HEK293 (cell line): ENCODE data around the gene LAG3.

Experiments
- CTCF ChIA-PET: fragments of 350-600 bp; formaldehyde crosslinking; extraction: SDS; loops from one replicate; lab custom pipeline; 2021; ENCODE audit warnings: antibody characterized with exemption; lab: Yijun Ruan, JAX
- POLR2A ChIA-PET: fragments of 300-600 bp; formaldehyde crosslinking; extraction: SDS; loops from one replicate; lab custom pipeline; 2020; ENCODE audit warnings: antibody characterized with exemption, inconsistent platforms; lab: Yijun Ruan, JAX
- H3K27ac ChIP-seq: fragments of 200-500 bp; sonication (Bioruptor generic); 2 replicates; pipeline ENCODE4 v1.5.1; 2014; ENCODE audit warnings: low read depth, low read length, control low read depth, inconsistent platforms; ENCODE audit errors: extremely low read depth
- H3K36me3 ChIP-seq, 2 experiments: fragments of 200-500 bp in 1 of 2; sonication (Bioruptor generic) in 1 of 2; 1 replicate in 1 of 2; 2 replicates in 1 of 2; pipeline ENCODE4 v1.5.1; 2014 to 2017; ENCODE audit warnings: inconsistent platforms in 2 of 2, low read length in 2 of 2; ENCODE audit not compliant: control insufficient read depth in 2 of 2, insufficient read depth in 1 of 2
- H3K4me1 ChIP-seq: fragments of 200-500 bp; sonication (Bioruptor generic); 2 replicates; pipeline ENCODE4 v1.5.1; 2014; ENCODE audit warnings: mild to moderate bottlenecking, low read length, inconsistent platforms; ENCODE audit not compliant: control insufficient read depth, insufficient read depth
- H3K4me3 ChIP-seq: 2 replicates; pipeline ENCODE4 v1.5.1; 2011; ENCODE audit warnings: low read depth, mild to moderate bottlenecking, control low read depth, low read length, moderate library complexity
- H3K9me3 ChIP-seq: fragments of 200-500 bp; sonication (Bioruptor generic); 2 replicates; pipeline ENCODE4 v1.5.1; 2014; ENCODE audit warnings: low read depth, low read length, inconsistent platforms; ENCODE audit not compliant: control insufficient read depth, insufficient read depth
- EGR2 ChIP-seq: fragments of 450-650 bp; formaldehyde crosslinking; IDR thresholded peaks from 2 replicates; pipeline ENCODE4 v1.5.1; 2016; ENCODE audit warnings: low read depth, missing biosample characterization, missing genetic modification characterization
- REPIN1 ChIP-seq: fragments of 450-650 bp; formaldehyde crosslinking; IDR thresholded peaks from 2 replicates; pipeline ENCODE4 v1.5.1; 2017; ENCODE audit warnings: missing biosample characterization, missing genetic modification characterization, low read depth
- SCRT2 ChIP-seq: fragments of 450-650 bp; formaldehyde crosslinking; IDR thresholded peaks from 2 replicates; pipeline ENCODE4 v1.5.1; 2016; ENCODE audit warnings: missing biosample characterization, missing genetic modification characterization
- SP2 ChIP-seq: fragments of 450-650 bp; formaldehyde crosslinking; IDR thresholded peaks from 2 replicates; pipeline ENCODE4 v1.5.1; 2016; ENCODE audit warnings: missing biosample characterization, missing genetic modification characterization
- YY1 ChIP-seq: fragments of 450-650 bp; formaldehyde crosslinking; IDR thresholded peaks from 2 replicates; pipeline ENCODE4 v1.5.1; 2018; ENCODE audit warnings: missing biosample characterization, missing genetic modification characterization
- ZFHX2 ChIP-seq: fragments of 450-650 bp; formaldehyde crosslinking; conservative IDR thresholded peaks from 2 replicates; pipeline ENCODE4 v1.5.1; 2016; ENCODE audit warnings: missing biosample characterization, missing genetic modification characterization
- ZFP41 ChIP-seq: fragments of 450-650 bp; formaldehyde crosslinking; IDR thresholded peaks from 2 replicates; pipeline ENCODE4 v1.5.1; 2016; ENCODE audit warnings: missing biosample characterization, missing genetic modification characterization, borderline replicate concordance
- ZNF121 ChIP-seq: fragments of 450-650 bp; formaldehyde crosslinking; IDR thresholded peaks from 2 replicates; pipeline ENCODE4 v1.5.1; 2016; ENCODE audit warnings: missing biosample characterization, missing genetic modification characterization
- ZNF19 ChIP-seq: fragments of 450-650 bp; formaldehyde crosslinking; IDR thresholded peaks from 2 replicates; pipeline ENCODE4; 2016; ENCODE audit warnings: missing biosample characterization, missing genetic modification characterization, low read depth
- ZNF24 ChIP-seq: fragments of 450-650 bp; formaldehyde crosslinking; IDR thresholded peaks from 2 replicates; pipeline ENCODE4 v1.5.1; 2016; ENCODE audit warnings: missing biosample characterization, missing genetic modification characterization
- ZNF248 ChIP-seq: fragments of 450-650 bp; formaldehyde crosslinking; IDR thresholded peaks from 2 replicates; pipeline ENCODE4 v1.5.1; 2017; ENCODE audit warnings: missing biosample characterization, missing genetic modification characterization
- ZNF266 ChIP-seq: fragments of 450-650 bp; formaldehyde crosslinking; IDR thresholded peaks from 2 replicates; pipeline ENCODE4 v1.5.1; 2016; ENCODE audit warnings: missing biosample characterization, missing genetic modification characterization, low read depth
- ZNF354C ChIP-seq: fragments of 450-650 bp; formaldehyde crosslinking; IDR thresholded peaks from 2 replicates; pipeline ENCODE4 v1.5.1; 2016; ENCODE audit warnings: missing biosample characterization, missing genetic modification characterization, low read depth, borderline replicate concordance
- ZNF366 ChIP-seq: fragments of 450-650 bp; formaldehyde crosslinking; conservative IDR thresholded peaks from 2 replicates; pipeline ENCODE4 v1.5.1; 2016; ENCODE audit warnings: missing biosample characterization, missing genetic modification characterization
- ZNF416 ChIP-seq: fragments of 450-650 bp; formaldehyde crosslinking; IDR thresholded peaks from 2 replicates; pipeline ENCODE4 v1.5.1; 2016; ENCODE audit warnings: missing biosample characterization, missing genetic modification characterization
- ZNF677 ChIP-seq: fragments of 450-650 bp; IDR thresholded peaks from 2 replicates; pipeline ENCODE4 v1.5.0; 2018; ENCODE audit warnings: missing biosample characterization, mild to moderate bottlenecking, missing genetic modification characterization, moderate library complexity
- ZNF707 ChIP-seq: fragments of 450-650 bp; formaldehyde crosslinking; IDR thresholded peaks from 2 replicates; pipeline ENCODE4 v1.5.1; 2016; ENCODE audit warnings: missing biosample characterization, missing genetic modification characterization
- TF ChIP-seq, protein P1 (sequence below): fragments of 450-650 bp; formaldehyde crosslinking; IDR thresholded peaks from 2 replicates; pipeline ENCODE4 v1.5.1; 2016; ENCODE audit warnings: missing biosample characterization, missing genetic modification characterization
- TF ChIP-seq, protein P2 (sequence below): fragments of 450-650 bp; formaldehyde crosslinking; conservative IDR thresholded peaks from 2 replicates; pipeline ENCODE4 v1.5.1; 2016; ENCODE audit warnings: low read depth, missing biosample characterization, missing genetic modification characterization
- TF ChIP-seq, protein P3 (sequence below): fragments of 450-650 bp; formaldehyde crosslinking; IDR thresholded peaks from 2 replicates; pipeline ENCODE4 v1.5.1; 2016; ENCODE audit warnings: missing biosample characterization, missing genetic modification characterization
- TF ChIP-seq, protein P4 (sequence below): fragments of 450-650 bp; formaldehyde crosslinking; IDR thresholded peaks from 2 replicates; pipeline ENCODE4 v1.5.1; 2016; ENCODE audit warnings: missing biosample characterization, missing genetic modification characterization
- TF ChIP-seq, protein P5 (sequence below): fragments of 450-650 bp; formaldehyde crosslinking; IDR thresholded peaks from 2 replicates; pipeline ENCODE4 v1.5.0; 2017; ENCODE audit warnings: missing biosample characterization, missing genetic modification characterization, borderline replicate concordance
- TF ChIP-seq, protein P6 (sequence below): fragments of 450-650 bp; formaldehyde crosslinking; IDR thresholded peaks from 2 replicates; pipeline ENCODE4 v1.5.1; 2017; ENCODE audit warnings: missing biosample characterization, missing genetic modification characterization

LAG3 gene

DNA sequence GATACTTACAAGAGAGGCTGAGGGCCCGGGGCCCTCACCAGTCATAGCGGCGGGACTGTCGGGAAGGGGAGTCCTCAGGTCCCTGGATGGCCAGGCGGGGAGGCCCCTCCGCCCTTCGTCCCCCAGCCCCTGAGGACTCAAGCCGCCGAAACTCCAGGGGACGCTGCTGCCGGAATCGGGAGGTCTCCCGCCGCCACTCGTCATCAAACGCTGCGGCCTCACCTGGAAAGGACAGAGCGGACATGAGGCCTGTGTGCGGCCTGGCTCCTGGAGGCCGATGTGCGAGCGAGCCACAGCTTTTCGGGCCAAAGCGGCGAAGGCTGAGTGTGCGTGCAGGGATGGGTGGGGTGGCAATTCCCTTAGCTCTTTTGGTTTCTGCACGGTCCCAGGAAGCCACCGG, 23.6 kb upstream of the LAG3 start:
- H3K27ac ChIP-seq, result no peak overlapping the region
- peaks cover 39 to 66% of the 10 kb centered on the region in 2 experiments for H3K36me3 ChIP-seq
- TF ChIP-seq ZNF354C (tag by site-specific recombination), result no peak
- TF ChIP-seq, protein P1, sequence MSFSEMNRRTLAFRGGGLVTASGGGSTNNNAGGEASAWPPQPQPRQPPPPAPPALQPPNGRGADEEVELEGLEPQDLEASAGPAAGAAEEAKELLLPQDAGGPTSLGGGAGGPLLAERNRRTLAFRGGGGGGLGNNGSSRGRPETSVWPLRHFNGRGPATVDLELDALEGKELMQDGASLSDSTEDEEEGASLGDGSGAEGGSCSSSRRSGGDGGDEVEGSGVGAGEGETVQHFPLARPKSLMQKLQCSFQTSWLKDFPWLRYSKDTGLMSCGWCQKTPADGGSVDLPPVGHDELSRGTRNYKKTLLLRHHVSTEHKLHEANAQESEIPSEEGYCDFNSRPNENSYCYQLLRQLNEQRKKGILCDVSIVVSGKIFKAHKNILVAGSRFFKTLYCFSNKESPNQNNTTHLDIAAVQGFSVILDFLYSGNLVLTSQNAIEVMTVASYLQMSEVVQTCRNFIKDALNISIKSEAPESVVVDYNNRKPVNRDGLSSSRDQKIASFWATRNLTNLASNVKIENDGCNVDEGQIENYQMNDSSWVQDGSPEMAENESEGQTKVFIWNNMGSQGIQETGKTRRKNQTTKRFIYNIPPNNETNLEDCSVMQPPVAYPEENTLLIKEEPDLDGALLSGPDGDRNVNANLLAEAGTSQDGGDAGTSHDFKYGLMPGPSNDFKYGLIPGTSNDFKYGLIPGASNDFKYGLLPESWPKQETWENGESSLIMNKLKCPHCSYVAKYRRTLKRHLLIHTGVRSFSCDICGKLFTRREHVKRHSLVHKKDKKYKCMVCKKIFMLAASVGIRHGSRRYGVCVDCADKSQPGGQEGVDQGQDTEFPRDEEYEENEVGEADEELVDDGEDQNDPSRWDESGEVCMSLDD (tag by site-specific recombination), result no peak
- no peak for TF ChIP-seq ZNF248 (tag by site-specific recombination)
- TF ChIP-seq EGR2 (tag by site-specific recombination), result no peak
- TF ChIP-seq SCRT2 (tag by site-specific recombination), result no peak
- TF ChIP-seq REPIN1 (tag by site-specific recombination), result no peak
- no peak for TF ChIP-seq ZNF677
- TF ChIP-seq, protein P2, sequence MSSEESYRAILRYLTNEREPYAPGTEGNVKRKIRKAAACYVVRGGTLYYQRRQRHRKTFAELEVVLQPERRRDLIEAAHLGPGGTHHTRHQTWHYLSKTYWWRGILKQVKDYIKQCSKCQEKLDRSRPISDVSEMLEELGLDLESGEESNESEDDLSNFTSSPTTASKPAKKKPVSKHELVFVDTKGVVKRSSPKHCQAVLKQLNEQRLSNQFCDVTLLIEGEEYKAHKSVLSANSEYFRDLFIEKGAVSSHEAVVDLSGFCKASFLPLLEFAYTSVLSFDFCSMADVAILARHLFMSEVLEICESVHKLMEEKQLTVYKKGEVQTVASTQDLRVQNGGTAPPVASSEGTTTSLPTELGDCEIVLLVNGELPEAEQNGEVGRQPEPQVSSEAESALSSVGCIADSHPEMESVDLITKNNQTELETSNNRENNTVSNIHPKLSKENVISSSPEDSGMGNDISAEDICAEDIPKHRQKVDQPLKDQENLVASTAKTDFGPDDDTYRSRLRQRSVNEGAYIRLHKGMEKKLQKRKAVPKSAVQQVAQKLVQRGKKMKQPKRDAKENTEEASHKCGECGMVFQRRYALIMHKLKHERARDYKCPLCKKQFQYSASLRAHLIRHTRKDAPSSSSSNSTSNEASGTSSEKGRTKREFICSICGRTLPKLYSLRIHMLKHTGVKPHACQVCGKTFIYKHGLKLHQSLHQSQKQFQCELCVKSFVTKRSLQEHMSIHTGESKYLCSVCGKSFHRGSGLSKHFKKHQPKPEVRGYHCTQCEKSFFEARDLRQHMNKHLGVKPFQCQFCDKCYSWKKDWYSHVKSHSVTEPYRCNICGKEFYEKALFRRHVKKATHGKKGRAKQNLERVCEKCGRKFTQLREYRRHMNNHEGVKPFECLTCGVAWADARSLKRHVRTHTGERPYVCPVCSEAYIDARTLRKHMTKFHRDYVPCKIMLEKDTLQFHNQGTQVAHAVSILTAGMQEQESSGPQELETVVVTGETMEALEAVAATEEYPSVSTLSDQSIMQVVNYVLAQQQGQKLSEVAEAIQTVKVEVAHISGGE (tag by site-specific recombination), result no peak
- TF ChIP-seq, protein P3, sequence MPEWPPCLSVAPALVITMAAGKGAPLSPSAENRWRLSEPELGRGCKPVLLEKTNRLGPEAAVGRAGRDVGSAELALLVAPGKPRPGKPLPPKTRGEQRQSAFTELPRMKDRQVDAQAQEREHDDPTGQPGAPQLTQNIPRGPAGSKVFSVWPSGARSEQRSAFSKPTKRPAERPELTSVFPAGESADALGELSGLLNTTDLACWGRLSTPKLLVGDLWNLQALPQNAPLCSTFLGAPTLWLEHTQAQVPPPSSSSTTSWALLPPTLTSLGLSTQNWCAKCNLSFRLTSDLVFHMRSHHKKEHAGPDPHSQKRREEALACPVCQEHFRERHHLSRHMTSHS, result no peak
- TF ChIP-seq ZNF19 (tag by site-specific recombination), result no peak
- TF ChIP-seq, protein P4, sequence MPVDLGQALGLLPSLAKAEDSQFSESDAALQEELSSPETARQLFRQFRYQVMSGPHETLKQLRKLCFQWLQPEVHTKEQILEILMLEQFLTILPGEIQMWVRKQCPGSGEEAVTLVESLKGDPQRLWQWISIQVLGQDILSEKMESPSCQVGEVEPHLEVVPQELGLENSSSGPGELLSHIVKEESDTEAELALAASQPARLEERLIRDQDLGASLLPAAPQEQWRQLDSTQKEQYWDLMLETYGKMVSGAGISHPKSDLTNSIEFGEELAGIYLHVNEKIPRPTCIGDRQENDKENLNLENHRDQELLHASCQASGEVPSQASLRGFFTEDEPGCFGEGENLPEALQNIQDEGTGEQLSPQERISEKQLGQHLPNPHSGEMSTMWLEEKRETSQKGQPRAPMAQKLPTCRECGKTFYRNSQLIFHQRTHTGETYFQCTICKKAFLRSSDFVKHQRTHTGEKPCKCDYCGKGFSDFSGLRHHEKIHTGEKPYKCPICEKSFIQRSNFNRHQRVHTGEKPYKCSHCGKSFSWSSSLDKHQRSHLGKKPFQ (tag by site-specific recombination), result no peak
- no peak for TF ChIP-seq YY1 (tag by site-specific recombination)
- TF ChIP-seq ZFHX2 (tag by site-specific recombination), result no peak
- TF ChIP-seq SP2 (tag by site-specific recombination), result no peak
- no peak overlapping the region for H3K4me3 ChIP-seq
- no peaks in the 10 kb centered on the region for H3K4me1 ChIP-seq
- ChIA-PET POLR2A (interaction anchor here (1.2 kb wide), 1 partner anchor 72 kb away, joined by 3 read pairs; no protein-coding TSS in a partner anchor), CTCF (no interaction called here)
- no peaks in the 10 kb centered on the region for H3K9me3 ChIP-seq

DNA sequence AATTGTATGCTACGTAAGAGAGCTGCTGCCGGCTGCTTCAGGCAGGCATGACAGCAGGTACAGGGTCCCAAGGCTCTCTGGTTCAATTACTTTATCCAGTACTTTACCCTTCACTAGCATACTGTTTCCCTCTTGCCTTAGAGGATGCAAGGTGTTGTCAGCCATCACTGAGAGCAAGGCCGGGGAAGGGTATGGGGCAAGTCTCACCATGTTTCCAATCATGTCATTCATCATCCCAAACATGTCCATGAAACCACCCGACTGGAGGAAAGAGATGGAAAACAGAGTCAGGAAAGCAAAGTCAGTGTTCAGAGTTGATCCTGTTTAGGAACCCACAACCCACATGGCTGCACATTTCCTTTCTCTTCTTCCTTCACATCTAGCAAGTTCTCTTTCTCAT, 21.8 kb upstream of the LAG3 start:
- peaks cover 39 to 66% of the 10 kb centered on the region in 2 experiments for H3K36me3 ChIP-seq
- POLR2A ChIA-PET, result no interaction called here
- H3K4me3 ChIP-seq, result no peak overlapping the region
- no peak overlapping the region for H3K27ac ChIP-seq
- no peaks in the 10 kb centered on the region for H3K9me3 ChIP-seq
- no peak for TF ChIP-seq ZNF707 (tag by site-specific recombination)
- no peak for TF ChIP-seq ZNF24
- TF ChIP-seq, protein P5, sequence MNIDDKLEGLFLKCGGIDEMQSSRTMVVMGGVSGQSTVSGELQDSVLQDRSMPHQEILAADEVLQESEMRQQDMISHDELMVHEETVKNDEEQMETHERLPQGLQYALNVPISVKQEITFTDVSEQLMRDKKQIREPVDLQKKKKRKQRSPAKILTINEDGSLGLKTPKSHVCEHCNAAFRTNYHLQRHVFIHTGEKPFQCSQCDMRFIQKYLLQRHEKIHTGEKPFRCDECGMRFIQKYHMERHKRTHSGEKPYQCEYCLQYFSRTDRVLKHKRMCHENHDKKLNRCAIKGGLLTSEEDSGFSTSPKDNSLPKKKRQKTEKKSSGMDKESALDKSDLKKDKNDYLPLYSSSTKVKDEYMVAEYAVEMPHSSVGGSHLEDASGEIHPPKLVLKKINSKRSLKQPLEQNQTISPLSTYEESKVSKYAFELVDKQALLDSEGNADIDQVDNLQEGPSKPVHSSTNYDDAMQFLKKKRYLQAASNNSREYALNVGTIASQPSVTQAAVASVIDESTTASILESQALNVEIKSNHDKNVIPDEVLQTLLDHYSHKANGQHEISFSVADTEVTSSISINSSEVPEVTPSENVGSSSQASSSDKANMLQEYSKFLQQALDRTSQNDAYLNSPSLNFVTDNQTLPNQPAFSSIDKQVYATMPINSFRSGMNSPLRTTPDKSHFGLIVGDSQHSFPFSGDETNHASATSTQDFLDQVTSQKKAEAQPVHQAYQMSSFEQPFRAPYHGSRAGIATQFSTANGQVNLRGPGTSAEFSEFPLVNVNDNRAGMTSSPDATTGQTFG (tag by site-specific recombination), result no peak
- TF ChIP-seq, protein P6, sequence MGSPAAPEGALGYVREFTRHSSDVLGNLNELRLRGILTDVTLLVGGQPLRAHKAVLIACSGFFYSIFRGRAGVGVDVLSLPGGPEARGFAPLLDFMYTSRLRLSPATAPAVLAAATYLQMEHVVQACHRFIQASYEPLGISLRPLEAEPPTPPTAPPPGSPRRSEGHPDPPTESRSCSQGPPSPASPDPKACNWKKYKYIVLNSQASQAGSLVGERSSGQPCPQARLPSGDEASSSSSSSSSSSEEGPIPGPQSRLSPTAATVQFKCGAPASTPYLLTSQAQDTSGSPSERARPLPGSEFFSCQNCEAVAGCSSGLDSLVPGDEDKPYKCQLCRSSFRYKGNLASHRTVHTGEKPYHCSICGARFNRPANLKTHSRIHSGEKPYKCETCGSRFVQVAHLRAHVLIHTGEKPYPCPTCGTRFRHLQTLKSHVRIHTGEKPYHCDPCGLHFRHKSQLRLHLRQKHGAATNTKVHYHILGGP (tag by site-specific recombination), result no peak
- no peak for TF ChIP-seq ZNF121 (tag by site-specific recombination)
- no peak for TF ChIP-seq ZFP41
- no peak for TF ChIP-seq ZNF366
- TF ChIP-seq ZNF266 (tag by site-specific recombination), result no peak
- TF ChIP-seq ZNF416, result no peak
- TF ChIP-seq, all 188 proteins: peak for 0
- CTCF ChIA-PET, result interaction anchor here (2.1 to 5.6 kb wide), 2 partner anchors 66 to 74 kb away, joined by 6 to 116 read pairs; partner anchors contain the start of gene GPR162
- no peaks in the 10 kb centered on the region for H3K4me1 ChIP-seq
